Measurements from ENCODE around the gene CLEC7A.

CLEC7A gene

GRCh38 chr12:10170216-10170615 is 40.2 kb upstream of the CLEC7A start:
- no peak for DNase-seq (ENCODE audit: low read depth)
- no peak overlapping the region for H3K4me3 ChIP-seq (ENCODE audit: low read depth, low read length)
- TF ChIP-seq CTCF (IDR thresholded peaks at IDR 0.05; ENCODE audit: insufficient read depth, low read depth, low read length, missing control alignments), result no peak

DNA sequence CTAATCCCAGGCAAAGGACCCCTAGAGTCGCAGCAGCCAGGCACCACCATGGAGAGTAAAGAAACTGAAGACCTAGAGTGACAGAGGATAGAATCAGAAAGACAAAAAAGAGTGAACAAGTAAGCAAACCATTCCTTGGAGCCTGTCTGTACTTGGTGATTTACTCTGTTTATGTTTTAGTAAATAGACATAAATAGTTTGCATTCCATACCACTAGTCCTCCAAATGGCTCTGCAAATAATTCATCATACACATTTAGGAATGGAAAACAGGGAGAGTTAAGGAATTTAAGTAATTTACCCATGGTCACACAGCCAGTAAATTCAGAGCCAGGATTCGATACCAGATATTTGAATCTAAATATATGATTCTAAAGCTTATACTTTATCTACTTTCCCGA is 39.1 kb upstream of the CLEC7A start:
- DNase-seq (ENCODE audit: low read depth), result no peak
- H3K4me3 ChIP-seq (ENCODE audit: low read depth, low read length), result no peak overlapping the region
- no peak for TF ChIP-seq CTCF (IDR thresholded peaks at IDR 0.05; ENCODE audit: insufficient read depth, low read depth, low read length, missing control alignments)

- no peak overlapping the region for H3K4me3 ChIP-seq (ENCODE audit: low read depth, low read length)
- no peak for TF ChIP-seq CTCF (IDR thresholded peaks at IDR 0.05; ENCODE audit: insufficient read depth, low read depth, low read length, missing control alignments)
- no peak for DNase-seq (ENCODE audit: low read depth)
Measured at GRCh38 chr12:10167599-10167998, 37.6 kb upstream of the CLEC7A start.

GRCh38 chr12:10165421-10165820 is 35.4 kb upstream of the CLEC7A start:
- TF ChIP-seq CTCF (IDR thresholded peaks at IDR 0.05; ENCODE audit: insufficient read depth, low read depth, low read length, missing control alignments), result no peak

DNA sequence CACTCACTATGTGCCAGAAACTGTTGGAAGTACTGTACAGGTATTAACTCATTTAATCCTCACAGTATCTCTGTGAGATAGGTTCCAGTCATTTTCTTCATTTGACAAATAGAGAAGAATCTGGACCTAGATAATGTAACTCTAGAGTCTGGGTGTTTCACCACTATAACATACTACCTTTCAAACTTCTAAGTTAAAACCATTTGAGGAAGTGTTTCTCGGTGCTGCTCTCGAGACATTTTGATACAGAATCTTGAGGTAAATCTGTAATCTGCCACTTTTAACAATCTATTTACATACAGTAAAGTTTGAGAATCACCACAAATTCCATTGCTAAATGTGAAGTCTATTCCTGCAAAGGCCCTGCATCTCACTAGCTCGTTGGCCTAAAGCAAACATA is 33.1 kb upstream of the CLEC7A start:
- TF ChIP-seq CTCF (IDR thresholded peaks at IDR 0.05; ENCODE audit: insufficient read depth, low read depth, low read length, missing control alignments), result no peak
- DNase-seq (ENCODE audit: low read depth), result no peak
- H3K4me3 ChIP-seq (ENCODE audit: low read depth, low read length), result no peak overlapping the region

More at GRCh38 chr12:10165421-10165820, 35.4 kb upstream of the CLEC7A start:
- H3K4me3 ChIP-seq (ENCODE audit: low read depth, low read length), result no peak overlapping the region
- DNase-seq (ENCODE audit: low read depth), result no peak

GRCh38 chr12:10160617-10161385 is 30.8 kb upstream of the CLEC7A start:
- TF ChIP-seq CTCF (IDR thresholded peaks at IDR 0.05; ENCODE audit: insufficient read depth, low read depth, low read length, missing control alignments), result no peak
- H3K4me3 ChIP-seq (ENCODE audit: low read depth, low read length), result no peak overlapping the region
- no peak for DNase-seq (ENCODE audit: low read depth)

DNA sequence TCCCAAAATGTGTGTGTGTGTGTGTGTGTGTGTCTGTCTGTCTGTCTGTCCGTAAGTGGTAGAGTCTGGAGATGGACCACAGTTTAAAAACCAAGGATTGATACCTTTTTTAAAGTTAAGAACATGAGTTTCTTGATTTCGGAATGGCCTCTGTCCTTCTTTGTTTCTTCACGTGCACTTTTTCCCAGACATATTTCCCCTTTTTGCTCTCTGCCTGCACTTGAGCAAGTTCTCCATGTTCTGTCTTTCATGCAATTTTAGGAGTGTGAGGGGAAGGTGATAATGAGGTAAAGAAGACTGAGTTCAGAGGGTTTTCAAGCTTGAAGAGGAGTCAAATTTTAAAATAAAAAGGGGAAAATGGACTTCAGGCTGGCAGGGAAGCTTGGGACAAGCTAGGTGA is 29.3 kb upstream of the CLEC7A start:
- H3K4me3 ChIP-seq (ENCODE audit: low read depth, low read length), result no peak overlapping the region
- TF ChIP-seq CTCF (IDR thresholded peaks at IDR 0.05; ENCODE audit: insufficient read depth, low read depth, low read length, missing control alignments), result no peak

More for the DNA sequence above, 29.3 kb upstream of the CLEC7A start:
- DNase-seq (ENCODE audit: low read depth), result no peak
